ENCODE data around the gene CACNA1H. TPM values are rescaled to one million over a fixed set of nuclear protein-coding genes. Genes with fewer than 3 reads are reported as not detected.

The CACNA1H gene
- total RNA-seq, 4 donors from 2014 or later: 17.0 to 63.6 (median 39.5) TPM

DNA sequence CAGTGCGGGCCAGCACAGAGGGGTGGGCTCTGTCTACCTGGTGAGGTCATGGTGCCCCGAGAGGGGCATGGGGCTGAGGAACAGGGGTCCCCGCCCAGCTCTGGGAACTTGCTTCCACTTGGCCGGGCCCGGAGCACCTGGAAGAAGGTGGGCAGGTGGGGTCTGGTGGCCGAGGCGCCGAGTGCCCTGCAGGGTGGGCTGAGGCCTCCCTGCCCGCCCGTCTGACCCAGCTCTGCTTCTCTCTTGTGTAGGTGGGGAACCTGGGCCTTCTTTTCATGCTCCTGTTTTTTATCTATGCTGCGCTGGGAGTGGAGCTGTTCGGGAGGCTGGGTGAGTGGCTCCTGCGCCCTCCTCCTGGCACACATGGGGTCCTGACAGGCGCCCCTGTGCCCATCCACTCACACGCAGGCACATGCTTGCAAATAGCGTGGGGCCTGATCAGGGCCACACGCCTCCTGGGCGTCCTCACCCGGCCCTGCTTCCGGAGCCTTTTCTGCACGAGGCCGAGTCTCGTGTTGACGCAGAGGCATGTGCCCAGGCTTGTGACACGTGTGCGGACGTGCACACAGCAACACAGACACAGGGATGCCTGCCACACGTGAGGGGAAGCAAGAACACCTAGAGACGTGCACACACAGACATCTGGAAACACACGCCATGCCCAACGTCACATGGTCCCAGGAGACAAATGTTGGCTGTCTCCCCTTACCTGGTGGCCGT, 63.9 kb downstream of the CACNA1H start:
- in situ Hi-C loops (cut with MboI; ENCODE audit: low pct_ligation_motif_present in 1 of 4, low pct_unique_long_range_greater_than_20kb in 1 of 4, low sequenced_read_pairs in 3 of 4): no loop called here

DNA sequence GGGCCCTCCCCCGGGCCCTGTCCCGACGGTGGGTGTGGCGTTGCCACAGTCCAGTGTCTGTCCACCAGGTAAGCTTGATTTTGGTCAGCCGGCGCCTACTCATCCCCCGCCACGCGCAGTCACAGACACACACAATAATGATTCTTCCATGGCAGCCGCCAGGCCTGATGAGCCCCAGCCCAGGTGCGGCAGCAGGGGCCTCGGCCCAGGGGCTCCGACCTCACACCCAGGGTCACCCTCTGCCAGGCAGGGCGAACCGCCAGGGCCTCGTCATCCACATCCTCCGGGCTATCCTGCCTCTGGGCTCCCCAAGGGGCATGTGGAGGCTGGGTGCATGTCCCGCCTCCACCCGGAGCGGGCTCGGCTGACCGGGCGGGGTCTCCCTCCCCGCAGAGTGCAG, 64.6 kb downstream of the CACNA1H start:
- TF ChIP-seq POLR2A (IDR thresholded peaks at IDR 0.05) (no peak), POLR2AphosphoS5 (IDR thresholded peaks at IDR 0.05) (no peak), EP300 (IDR thresholded peaks at IDR 0.05; ENCODE audit: low read depth) (no peak)
- TF ChIP-seq, protein P1, sequence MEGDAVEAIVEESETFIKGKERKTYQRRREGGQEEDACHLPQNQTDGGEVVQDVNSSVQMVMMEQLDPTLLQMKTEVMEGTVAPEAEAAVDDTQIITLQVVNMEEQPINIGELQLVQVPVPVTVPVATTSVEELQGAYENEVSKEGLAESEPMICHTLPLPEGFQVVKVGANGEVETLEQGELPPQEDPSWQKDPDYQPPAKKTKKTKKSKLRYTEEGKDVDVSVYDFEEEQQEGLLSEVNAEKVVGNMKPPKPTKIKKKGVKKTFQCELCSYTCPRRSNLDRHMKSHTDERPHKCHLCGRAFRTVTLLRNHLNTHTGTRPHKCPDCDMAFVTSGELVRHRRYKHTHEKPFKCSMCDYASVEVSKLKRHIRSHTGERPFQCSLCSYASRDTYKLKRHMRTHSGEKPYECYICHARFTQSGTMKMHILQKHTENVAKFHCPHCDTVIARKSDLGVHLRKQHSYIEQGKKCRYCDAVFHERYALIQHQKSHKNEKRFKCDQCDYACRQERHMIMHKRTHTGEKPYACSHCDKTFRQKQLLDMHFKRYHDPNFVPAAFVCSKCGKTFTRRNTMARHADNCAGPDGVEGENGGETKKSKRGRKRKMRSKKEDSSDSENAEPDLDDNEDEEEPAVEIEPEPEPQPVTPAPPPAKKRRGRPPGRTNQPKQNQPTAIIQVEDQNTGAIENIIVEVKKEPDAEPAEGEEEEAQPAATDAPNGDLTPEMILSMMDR (IDR thresholded peaks at IDR 0.05): no peak
- 82% methylated on average over 22 of the region's 24 CpGs; no CpG with 5 or more reads in 1 of the 2 donors for WGBS, 2 donors (ENCODE audit: low coverage in 1 of 2)

More for the DNA sequence above, 63.9 kb downstream of the CACNA1H start:
- Histone ChIP-seq H3K4me3 (no peak overlapping the region), H3K4me1 (no peaks in the 10 kb centered on the region), H3K27me3 (no peaks in the 10 kb centered on the region), H3K27ac (no peak overlapping the region), H3K36me3 (no peaks in the 10 kb centered on the region), H3K9me3 (no peaks in the 10 kb centered on the region)
- TF ChIP-seq, protein P1 (IDR thresholded peaks at IDR 0.05): no peak
- TF ChIP-seq POLR2AphosphoS5 (IDR thresholded peaks at IDR 0.05): no peak
- no peak for TF ChIP-seq EP300 (IDR thresholded peaks at IDR 0.05; ENCODE audit: low read depth)
- no peak for TF ChIP-seq POLR2A (IDR thresholded peaks at IDR 0.05)
- intact Hi-C loops (cut with DNase I; ENCODE audit: low total_unique reads): no loop called here
- DNase-seq: no peak
- WGBS, 2 donors (ENCODE audit: low coverage in 1 of 2): 79 to 82% methylated on average over 7 to 32 of the region's 32 CpGs

DNA sequence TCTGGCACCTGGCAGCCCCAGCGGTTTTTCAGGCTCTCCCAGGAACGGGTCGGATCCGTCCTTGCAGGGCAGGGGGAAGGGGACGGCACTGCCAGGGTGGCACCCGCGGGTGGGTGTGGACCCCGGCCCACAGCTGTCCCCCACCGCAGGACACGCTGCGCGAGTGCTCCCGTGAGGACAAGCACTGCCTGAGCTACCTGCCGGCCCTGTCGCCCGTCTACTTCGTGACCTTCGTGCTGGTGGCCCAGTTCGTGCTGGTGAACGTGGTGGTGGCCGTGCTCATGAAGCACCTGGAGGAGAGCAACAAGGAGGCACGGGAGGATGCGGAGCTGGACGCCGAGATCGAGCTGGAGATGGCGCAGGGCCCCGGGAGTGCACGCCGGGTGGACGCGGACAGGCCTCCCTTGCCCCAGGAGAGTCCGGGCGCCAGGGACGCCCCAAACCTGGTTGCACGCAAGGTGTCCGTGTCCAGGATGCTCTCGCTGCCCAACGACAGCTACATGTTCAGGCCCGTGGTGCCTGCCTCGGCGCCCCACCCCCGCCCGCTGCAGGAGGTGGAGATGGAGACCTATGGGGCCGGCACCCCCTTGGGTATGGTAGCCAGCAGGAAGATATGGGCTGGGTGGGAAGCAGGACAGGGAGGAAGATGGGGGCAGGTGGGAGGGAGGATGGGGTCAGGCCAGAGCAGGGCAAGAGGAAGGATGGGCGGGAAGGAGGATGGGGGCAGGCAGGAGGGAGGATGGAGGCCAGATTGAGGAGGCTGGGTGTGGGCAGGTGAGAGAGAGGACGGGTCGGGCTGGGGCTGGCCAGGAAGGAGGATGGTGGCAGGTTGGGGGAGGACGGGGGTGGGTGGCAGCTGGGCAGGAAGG, 65.4 kb downstream of the CACNA1H start:
- Histone ChIP-seq H3K27me3 (no peaks in the 10 kb centered on the region), H3K9me3 (no peaks in the 10 kb centered on the region), H3K4me3 (no peak overlapping the region), H3K36me3 (no peaks in the 10 kb centered on the region), H3K27ac (no peak overlapping the region), H3K4me1 (no peaks in the 10 kb centered on the region)
- TF ChIP-seq POLR2AphosphoS5 (IDR thresholded peaks at IDR 0.05): no peak
- TF ChIP-seq POLR2A (IDR thresholded peaks at IDR 0.05): no peak
- TF ChIP-seq, protein P1 (IDR thresholded peaks at IDR 0.05): no peak
- no peak for TF ChIP-seq EP300 (IDR thresholded peaks at IDR 0.05; ENCODE audit: low read depth)
- no peak for DNase-seq
- in situ Hi-C loops (cut with MboI; ENCODE audit: low pct_ligation_motif_present in 1 of 4, low pct_unique_long_range_greater_than_20kb in 1 of 4, low sequenced_read_pairs in 3 of 4): no loop called here
- intact Hi-C loops (cut with DNase I; ENCODE audit: low total_unique reads): no loop called here
- 79% methylated on average over 4 to 33 of the region's 49 CpGs for WGBS, 2 donors (ENCODE audit: low coverage in 1 of 2)

More for the DNA sequence above, 64.6 kb downstream of the CACNA1H start:
- H3K9me3 ChIP-seq: no peaks in the 10 kb centered on the region
- in situ Hi-C loops (cut with MboI; ENCODE audit: low pct_ligation_motif_present in 1 of 4, low pct_unique_long_range_greater_than_20kb in 1 of 4, low sequenced_read_pairs in 3 of 4): no loop called here
- H3K4me3 ChIP-seq: no peak overlapping the region
- no peak for DNase-seq
- H3K36me3 ChIP-seq: no peaks in the 10 kb centered on the region
- H3K27me3 ChIP-seq: no peaks in the 10 kb centered on the region
- H3K4me1 ChIP-seq: no peaks in the 10 kb centered on the region
- no peak overlapping the region for H3K27ac ChIP-seq
- intact Hi-C loops (cut with DNase I; ENCODE audit: low total_unique reads): no loop called here

GRCh38 chr16:1218930-1219611, 66.2 kb downstream of the CACNA1H start:
- TF ChIP-seq, protein P1 (IDR thresholded peaks at IDR 0.05): no peak
- TF ChIP-seq POLR2A (IDR thresholded peaks at IDR 0.05) (no peak), POLR2AphosphoS5 (IDR thresholded peaks at IDR 0.05) (no peak), EP300 (IDR thresholded peaks at IDR 0.05; ENCODE audit: low read depth) (no peak)
- no peaks in the 10 kb centered on the region for H3K27me3 ChIP-seq
- no peaks in the 10 kb centered on the region for H3K36me3 ChIP-seq
- intact Hi-C loops (cut with DNase I; ENCODE audit: low total_unique reads): no loop called here
- in situ Hi-C loops (cut with MboI; ENCODE audit: low pct_ligation_motif_present in 1 of 4, low pct_unique_long_range_greater_than_20kb in 1 of 4, low sequenced_read_pairs in 3 of 4): no loop called here
- H3K9me3 ChIP-seq: no peaks in the 10 kb centered on the region
- 76% methylated on average over 22 of the region's 24 CpGs; no CpG with 5 or more reads in 1 of the 2 donors for WGBS, 2 donors (ENCODE audit: low coverage in 1 of 2)
- H3K4me3 ChIP-seq: no peak overlapping the region
- H3K4me1 ChIP-seq: no peaks in the 10 kb centered on the region
- DNase-seq: no peak
- H3K27ac ChIP-seq: no peak overlapping the region
